Measurements from ENCODE around the gene SLC7A4. TPM values are rescaled to one million over a fixed set of nuclear protein-coding genes. Genes with fewer than 3 reads are reported as not detected.

The SLC7A4 gene
- total and polyA plus RNA-seq, 7 experiments from 2014 or later: 0.08 to 0.13 (median 0.13) TPM; not detected in 4

GRCh38 chr22:21047035-21047661 lies 14.8 kb upstream of the SLC7A4 start:
- H3K27ac Mint-ChIP-seq: no peak overlapping the region
- H3K4me1 Mint-ChIP-seq: peaks cover 16 to 29% (median 21%) of the 10 kb centered on the region in 7 donors
- intact Hi-C loops (cut with micrococcal nuclease): no loop called here

GRCh38 chr22:21045585-21046294 lies 13.4 kb upstream of the SLC7A4 start, which contains the start of gene LRRC74B:
Gene LRRC74B, plus strand, starts transcription at chr22:21045946. Its CDS starts 41 bp downstream, at chr22:21045987.
- peaks cover 6 to 16% of the 10 kb centered on the region in 2 donors for H3K4me1 ChIP-seq (ENCODE audit: control insufficient read depth in 2 of 2, insufficient read depth in 2 of 2, low read length in 2 of 2)
- no peaks in the 10 kb centered on the region for H3K36me3 Mint-ChIP-seq
- intact Hi-C loops (cut with micrococcal nuclease): loop anchor here in 1 of 2 donors (1.0 kb wide), 1 partner anchor 43 kb away; the partner anchor contains the start of gene THAP7
- peak; percentile 97 for ATAC-seq
- peak; percentile 33 to 72 (median 62) for DNase-seq
- ChIA-PET POLR2A (interaction anchor here (1.0 kb wide), 1 partner anchor 43 kb away, joined by 3 read pairs; no protein-coding TSS in a partner anchor), CTCF (no interaction called here)
- no peaks in the 10 kb centered on the region for H3K36me3 ChIP-seq (ENCODE audit: control insufficient read depth in 2 of 3, insufficient read depth in 3 of 3, low read length in 3 of 3)
- H3K27me3 ChIP-seq (ENCODE audit: control insufficient read depth in 2 of 2, insufficient read depth in 2 of 2, low read length in 2 of 2): no peaks in the 10 kb centered on the region
- H3K27ac ChIP-seq (ENCODE audit: low read depth, low read length): no peak within 1 kb of the TSS
- H3K4me1 Mint-ChIP-seq: peaks cover 12 to 25% (median 21%) of the 10 kb centered on the region in 7 donors
- H3K27ac Mint-ChIP-seq: peak within 1 kb of the TSS in 6 of 9 donors; percentile 62 to 92 (median 73)
- peaks cover 0 to 1% (median 0%) of the 10 kb centered on the region in 11 donors for H3K9me3 Mint-ChIP-seq
- H3K4me3 ChIP-seq (ENCODE audit: low read length): peak within 1 kb of the TSS; percentile 16
- H3K4me3 Mint-ChIP-seq: peak within 1 kb of the TSS; percentile 51 to 75 (median 68)
- H3K27me3 Mint-ChIP-seq: peaks cover 12 to 31% (median 24%) of the 10 kb centered on the region in 5 donors
- H3K9me3 ChIP-seq (ENCODE audit: control insufficient read depth in 2 of 3, low read length in 3 of 3): no peaks in the 10 kb centered on the region

More at GRCh38 chr22:21047035-21047661, 14.8 kb upstream of the SLC7A4 start:
- ChIA-PET POLR2A (interaction anchor here (0.7 to 1.0 kb wide), 2 partner anchors 44 to 183 kb away, joined by 3 read pairs; no protein-coding TSS in a partner anchor), CTCF (no interaction called here)
- Histone ChIP-seq H3K4me3 (ENCODE audit: low read length) (no peak overlapping the region), H3K4me1 (ENCODE audit: control insufficient read depth in 2 of 2, insufficient read depth in 2 of 2, low read length in 2 of 2) (peaks cover 6 to 16% of the 10 kb centered on the region in 2 donors), H3K9me3 (ENCODE audit: control insufficient read depth in 2 of 3, low read length in 3 of 3) (no peaks in the 10 kb centered on the region), H3K27ac (ENCODE audit: low read depth, low read length) (no peak overlapping the region), H3K36me3 (ENCODE audit: control insufficient read depth in 2 of 3, insufficient read depth in 3 of 3, low read length in 3 of 3) (no peaks in the 10 kb centered on the region), H3K27me3 (ENCODE audit: control insufficient read depth in 2 of 2, insufficient read depth in 2 of 2, low read length in 2 of 2) (no peaks in the 10 kb centered on the region)
- Mint-ChIP-seq H3K27me3 (peaks cover 12 to 31% (median 23%) of the 10 kb centered on the region in 5 donors), H3K9me3 (peaks cover 0 to 1% (median 0%) of the 10 kb centered on the region in 11 donors), H3K36me3 (no peaks in the 10 kb centered on the region), H3K4me3 (no peak overlapping the region)
- no peak for ATAC-seq
- no peak for DNase-seq

GRCh38 chr22:21044931-21045584 lies 12.7 kb upstream of the SLC7A4 start:
- Mint-ChIP-seq H3K9me3 (peaks cover 0 to 1% (median 0%) of the 10 kb centered on the region in 11 donors), H3K36me3 (no peaks in the 10 kb centered on the region), H3K27ac (peak overlapping the region in 5 of 9 donors; percentile 55 to 78 (median 70)), H3K27me3 (peaks cover 13 to 31% (median 26%) of the 10 kb centered on the region in 5 donors), H3K4me1 (peaks cover 12 to 25% (median 21%) of the 10 kb centered on the region in 7 donors), H3K4me3 (peak overlapping the region; percentile 51 to 75 (median 68))
- no peaks in the 10 kb centered on the region for H3K9me3 ChIP-seq (ENCODE audit: control insufficient read depth in 2 of 3, low read length in 3 of 3)
- H3K36me3 ChIP-seq (ENCODE audit: control insufficient read depth in 2 of 3, insufficient read depth in 3 of 3, low read length in 3 of 3): no peaks in the 10 kb centered on the region
- H3K4me1 ChIP-seq (ENCODE audit: control insufficient read depth in 2 of 2, insufficient read depth in 2 of 2, low read length in 2 of 2): peaks cover 6 to 16% of the 10 kb centered on the region in 2 donors
- POLR2A ChIA-PET: interaction anchor here (0.5 kb wide), 1 partner anchor 175 kb away, joined by 3 read pairs; no protein-coding TSS in a partner anchor
- intact Hi-C loops (cut with micrococcal nuclease): loop anchor here in 1 of 2 donors (1.0 kb wide), 1 partner anchor 43 kb away; the partner anchor contains the start of gene THAP7
- DNase-seq: no peak
- no peaks in the 10 kb centered on the region for H3K27me3 ChIP-seq (ENCODE audit: control insufficient read depth in 2 of 2, insufficient read depth in 2 of 2, low read length in 2 of 2)
- H3K27ac ChIP-seq (ENCODE audit: low read depth, low read length): no peak overlapping the region
- ATAC-seq: peak; percentile 30
- H3K4me3 ChIP-seq (ENCODE audit: low read length): peak overlapping the region; percentile 16
- CTCF ChIA-PET: no interaction called here

GRCh38 chr22:21043860-21044535 lies 11.6 kb upstream of the SLC7A4 start:
- peaks cover 6 to 16% of the 10 kb centered on the region in 2 donors for H3K4me1 ChIP-seq (ENCODE audit: control insufficient read depth in 2 of 2, insufficient read depth in 2 of 2, low read length in 2 of 2)
- no peak overlapping the region for H3K27ac ChIP-seq (ENCODE audit: low read depth, low read length)
- ChIA-PET POLR2A (no interaction called here), CTCF (interaction anchor here (0.6 kb wide), 1 partner anchor 1998 kb away, joined by 3 read pairs; no protein-coding TSS in a partner anchor)
- H3K9me3 Mint-ChIP-seq: peaks cover 0 to 1% (median 0%) of the 10 kb centered on the region in 11 donors
- no peaks in the 10 kb centered on the region for H3K9me3 ChIP-seq (ENCODE audit: control insufficient read depth in 2 of 3, low read length in 3 of 3)
- intact Hi-C loops (cut with micrococcal nuclease): no loop called here
- H3K4me3 Mint-ChIP-seq: peak overlapping the region in 2 of 10 donors; percentile 18 to 41
- peaks cover 0 to 3% (median 0%) of the 10 kb centered on the region in 5 donors for H3K36me3 Mint-ChIP-seq
- no peak overlapping the region for H3K4me3 ChIP-seq (ENCODE audit: low read length)
- H3K27ac Mint-ChIP-seq: peak overlapping the region in 1 of 9 donors; percentile 27
- peaks cover 12 to 25% (median 21%) of the 10 kb centered on the region in 7 donors for H3K4me1 Mint-ChIP-seq
- H3K27me3 ChIP-seq (ENCODE audit: control insufficient read depth in 2 of 2, insufficient read depth in 2 of 2, low read length in 2 of 2): no peaks in the 10 kb centered on the region
- DNase-seq (no peak), ATAC-seq (no peak)
- no peaks in the 10 kb centered on the region for H3K36me3 ChIP-seq (ENCODE audit: control insufficient read depth in 2 of 3, insufficient read depth in 3 of 3, low read length in 3 of 3)
- H3K27me3 Mint-ChIP-seq: peaks cover 13 to 34% (median 30%) of the 10 kb centered on the region in 5 donors

GRCh38 chr22:21042978-21043859 lies 10.9 kb upstream of the SLC7A4 start:
- no peaks in the 10 kb centered on the region for H3K9me3 ChIP-seq (ENCODE audit: control insufficient read depth in 2 of 3, low read length in 3 of 3)
- intact Hi-C loops (cut with micrococcal nuclease): no loop called here
- no peak overlapping the region for H3K4me3 ChIP-seq (ENCODE audit: low read length)
- Mint-ChIP-seq H3K9me3 (peaks cover 0 to 1% (median 0%) of the 10 kb centered on the region in 11 donors), H3K4me1 (peaks cover 12 to 25% (median 21%) of the 10 kb centered on the region in 7 donors), H3K4me3 (peak overlapping the region in 2 of 10 donors; percentile 20 to 41), H3K27ac (peak overlapping the region in 1 of 9 donors; percentile 27), H3K27me3 (peaks cover 16 to 39% (median 32%) of the 10 kb centered on the region in 5 donors), H3K36me3 (peaks cover 0 to 3% (median 0%) of the 10 kb centered on the region in 5 donors)
- H3K4me1 ChIP-seq (ENCODE audit: control insufficient read depth in 2 of 2, insufficient read depth in 2 of 2, low read length in 2 of 2): peaks cover 6 to 16% of the 10 kb centered on the region in 2 donors
- no peak overlapping the region for H3K27ac ChIP-seq (ENCODE audit: low read depth, low read length)
- CTCF ChIA-PET: no interaction called here
- POLR2A ChIA-PET: no interaction called here
- H3K27me3 ChIP-seq (ENCODE audit: control insufficient read depth in 2 of 2, insufficient read depth in 2 of 2, low read length in 2 of 2): no peaks in the 10 kb centered on the region
- ATAC-seq (no peak), DNase-seq (no peak)
- no peaks in the 10 kb centered on the region for H3K36me3 ChIP-seq (ENCODE audit: control insufficient read depth in 2 of 3, insufficient read depth in 3 of 3, low read length in 3 of 3)
